PC-3 (cell line): ENCODE data around the gene FARP1.

ENCODE experiments used
- EZH2 ChIP-seq: fragments of 300-600 bp; sonication (generic); IDR thresholded peaks from one replicate; pipeline ENCODE4 v1.6.1; 2017; ENCODE audit warnings: antibody characterized with exemption, mild to moderate bottlenecking, low read length; ENCODE audit not compliant: unreplicated experiment
- EZH2phosphoT487 ChIP-seq: fragments of 300-600 bp; sonication (generic); IDR thresholded peaks from 2 replicates; pipeline ENCODE4 v1.6.1; 2018; ENCODE audit warnings: mild to moderate bottlenecking, antibody characterized with exemption, low read length, borderline replicate concordance
- TF ChIP-seq, protein P1 (sequence below): fragments of 300-600 bp; sonication (generic); conservative IDR thresholded peaks from 2 replicates; pipeline ENCODE4 v1.5.1; 2017; ENCODE audit warnings: antibody characterized with exemption, low read depth, mild to moderate bottlenecking, low read length

- TF ChIP-seq, protein P1, sequence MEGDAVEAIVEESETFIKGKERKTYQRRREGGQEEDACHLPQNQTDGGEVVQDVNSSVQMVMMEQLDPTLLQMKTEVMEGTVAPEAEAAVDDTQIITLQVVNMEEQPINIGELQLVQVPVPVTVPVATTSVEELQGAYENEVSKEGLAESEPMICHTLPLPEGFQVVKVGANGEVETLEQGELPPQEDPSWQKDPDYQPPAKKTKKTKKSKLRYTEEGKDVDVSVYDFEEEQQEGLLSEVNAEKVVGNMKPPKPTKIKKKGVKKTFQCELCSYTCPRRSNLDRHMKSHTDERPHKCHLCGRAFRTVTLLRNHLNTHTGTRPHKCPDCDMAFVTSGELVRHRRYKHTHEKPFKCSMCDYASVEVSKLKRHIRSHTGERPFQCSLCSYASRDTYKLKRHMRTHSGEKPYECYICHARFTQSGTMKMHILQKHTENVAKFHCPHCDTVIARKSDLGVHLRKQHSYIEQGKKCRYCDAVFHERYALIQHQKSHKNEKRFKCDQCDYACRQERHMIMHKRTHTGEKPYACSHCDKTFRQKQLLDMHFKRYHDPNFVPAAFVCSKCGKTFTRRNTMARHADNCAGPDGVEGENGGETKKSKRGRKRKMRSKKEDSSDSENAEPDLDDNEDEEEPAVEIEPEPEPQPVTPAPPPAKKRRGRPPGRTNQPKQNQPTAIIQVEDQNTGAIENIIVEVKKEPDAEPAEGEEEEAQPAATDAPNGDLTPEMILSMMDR, result no peak
- TF ChIP-seq EZH2, result no peak
- TF ChIP-seq EZH2phosphoT487, result no peak
Observed at GRCh38 chr13:98171900-98172589, 29.2 kb downstream of the FARP1 start.
